Measurements from ENCODE around the gene PTPRD.
"Not testable (repeated sequence)": the region's sequence is repeated elsewhere in the genome, so short reads cannot be mapped to it uniquely, and the experiment has no call there.

PTPRD gene

GRCh38 chr9:9949978-9950377 is 662.8 kb downstream of the PTPRD start:
- no peak for DNase-seq

- DNase-seq, result no peak
These were observed 663.4 kb downstream of the PTPRD start for GRCh38 chr9:9949368-9949767.

GRCh38 chr9:9945966-9946365 is 666.8 kb downstream of the PTPRD start:
- peak; percentile 36 for DNase-seq

- no peak for DNase-seq
These were observed 669.9 kb downstream of the PTPRD start for GRCh38 chr9:9942764-9943424.

GRCh38 chr9:9938432-9938831 is 674.4 kb downstream of the PTPRD start:
- DNase-seq, result no peak

- not testable (repeated sequence) for DNase-seq
These were observed 681.3 kb downstream of the PTPRD start for GRCh38 chr9:9931464-9931863.

GRCh38 chr9:9924376-9924775 is 688.4 kb downstream of the PTPRD start:
- DNase-seq, result no peak

- no peak for DNase-seq
These were observed 691.0 kb downstream of the PTPRD start for GRCh38 chr9:9921805-9922204.

- no peak for DNase-seq
These were observed 692.3 kb downstream of the PTPRD start for GRCh38 chr9:9920425-9921060.

GRCh38 chr9:9919174-9919775 is 693.5 kb downstream of the PTPRD start:
- DNase-seq, result no peak

- no peak for DNase-seq
These were observed 695.4 kb downstream of the PTPRD start for GRCh38 chr9:9917400-9917799.

GRCh38 chr9:9914174-9914573 is 698.6 kb downstream of the PTPRD start:
- no peak for DNase-seq

GRCh38 chr9:9913276-9913832 is 699.4 kb downstream of the PTPRD start:
- no peak for DNase-seq

- DNase-seq, result peak; percentile 1
These were observed 700.3 kb downstream of the PTPRD start for GRCh38 chr9:9912459-9912858.

GRCh38 chr9:9905736-9906135 is 707.1 kb downstream of the PTPRD start:
- DNase-seq, result no peak

GRCh38 chr9:9904041-9904440 is 708.8 kb downstream of the PTPRD start:
- no peak for DNase-seq

- DNase-seq, result no peak
These were observed 711.2 kb downstream of the PTPRD start for GRCh38 chr9:9901624-9902023.

GRCh38 chr9:9893837-9894236 is 719.0 kb downstream of the PTPRD start:
- DNase-seq, result no peak

- DNase-seq, result no peak
These were observed 720.6 kb downstream of the PTPRD start for GRCh38 chr9:9892217-9892616.

- DNase-seq, result no peak
These were observed 731.1 kb downstream of the PTPRD start for GRCh38 chr9:9881692-9882091.

GRCh38 chr9:9874270-9874669 is 738.5 kb downstream of the PTPRD start:
- no peak for DNase-seq

GRCh38 chr9:9862235-9862810 is 750.5 kb downstream of the PTPRD start:
- DNase-seq, result no peak

- DNase-seq, result no peak
These were observed 757.4 kb downstream of the PTPRD start for GRCh38 chr9:9855177-9856078.

All from DMS79 (cell line).